GM19238 (cell line): Measurements from ENCODE around the gene MRGPRX4.

Source experiments
- DNase-seq: peaks from one replicate; pipeline ENCODE4 v3.0.0; 2011; ENCODE audit warnings: low spot score; ENCODE audit not compliant: insufficient read length

The MRGPRX4 gene

DNA sequence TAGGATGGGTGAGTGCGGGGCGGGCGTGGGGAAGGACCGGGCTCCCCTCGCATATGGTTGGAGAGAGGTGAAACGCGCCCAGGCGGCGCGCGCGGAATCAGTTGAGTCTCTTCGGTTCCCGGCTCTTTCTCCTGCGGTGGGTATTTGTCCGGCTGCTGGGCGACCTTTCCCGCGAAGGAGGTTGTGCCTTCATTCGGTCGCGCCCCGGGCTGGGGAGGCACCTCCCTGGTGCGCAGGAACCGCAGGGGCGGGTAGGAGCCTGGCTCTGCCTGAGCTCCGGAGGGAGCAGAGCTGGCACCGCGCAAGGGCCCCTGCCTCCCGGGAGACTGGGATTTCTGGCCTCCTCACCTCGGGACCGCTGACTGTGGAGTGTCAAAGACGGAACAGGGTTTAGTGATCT is 36.4 kb downstream of the MRGPRX4 start:
- no peak for DNase-seq

DNA sequence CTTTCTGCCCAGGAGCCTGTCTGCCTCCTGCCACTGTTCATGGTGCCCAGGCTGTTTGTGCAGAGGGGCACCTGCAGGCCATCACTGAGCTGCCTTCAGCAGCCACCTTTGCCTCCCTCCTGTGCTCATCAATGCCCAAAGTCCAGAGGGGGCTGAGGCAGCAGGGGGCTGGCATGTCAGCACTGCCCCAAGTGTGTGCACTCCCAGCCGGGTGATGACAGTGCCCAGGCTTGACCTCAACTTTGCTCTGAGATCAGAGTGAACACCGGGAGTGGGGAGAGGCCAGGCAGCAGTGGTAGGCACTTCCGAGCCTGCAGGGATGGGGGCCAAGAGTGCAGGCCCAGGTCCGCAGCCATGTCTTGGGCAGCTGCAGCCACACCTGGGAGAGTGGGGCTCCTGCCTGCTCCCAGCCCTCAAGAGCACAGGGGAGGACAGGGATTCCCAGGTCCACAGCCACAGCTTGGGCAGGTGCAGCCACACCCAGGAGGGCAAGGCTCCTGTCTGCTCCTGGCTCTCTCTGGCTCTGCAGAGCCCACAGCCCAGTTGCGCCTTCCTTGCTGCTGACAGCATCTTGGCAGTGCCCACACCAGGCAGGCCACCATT is 48.7 kb downstream of the MRGPRX4 start:
- no peak for DNase-seq

DNA sequence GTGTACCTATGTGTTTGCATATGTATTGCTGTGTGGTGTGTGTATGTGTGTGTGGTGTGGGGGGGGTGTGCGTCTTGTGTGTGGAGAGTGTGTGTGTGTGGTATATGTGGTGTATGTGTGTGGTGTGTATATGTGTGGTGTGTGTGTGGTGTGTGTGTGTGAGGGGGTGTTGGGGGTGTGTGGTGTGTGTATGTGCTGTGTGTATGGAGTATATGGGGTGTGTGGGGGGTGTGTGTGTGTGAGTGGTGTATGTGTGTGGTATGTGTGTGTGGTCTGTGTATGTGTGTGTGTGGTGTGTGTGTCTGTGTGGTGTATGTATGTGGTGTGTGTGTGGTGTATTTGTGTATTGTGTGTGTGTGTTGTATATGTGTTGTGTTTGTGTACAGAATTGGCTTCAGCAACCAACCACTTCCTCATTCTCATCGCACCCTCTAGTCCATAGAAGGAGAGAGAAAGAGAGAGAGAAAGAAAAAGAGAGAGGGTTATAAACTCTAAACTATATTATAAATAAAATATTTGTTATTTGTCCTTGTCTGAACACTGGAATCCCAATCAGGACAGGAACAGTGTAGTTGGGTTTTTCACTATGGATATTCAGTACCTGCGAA is 50.3 kb downstream of the MRGPRX4 start:
- DNase-seq: no peak
